Gastroesophageal sphincter (tissue), 4 donors: Measurements from ENCODE around the gene ADD2. TPM values are rescaled to one million over a fixed set of nuclear protein-coding genes. Genes with fewer than 3 reads are reported as not detected.

ENCODE experiments used
- ATAC-seq: fragments of 150-250 bp; one replicate; pipeline ENCODE4 v1.9.1; 2016; ENCODE audit warnings: mild to moderate bottlenecking, moderate library complexity
- H3K27ac ChIP-seq, 4 donors: fragments of 200-600 bp; sonication (generic) in 3 of 4; 1 replicate in 3 of 4; 2 replicates in 1 of 4; pipeline ENCODE4 v1.5.1; 2016 to 2019
- H3K27me3 ChIP-seq: fragments of 200-600 bp; sonication (generic); one replicate; pipeline ENCODE4 v1.5.1; 2019
- H3K36me3 ChIP-seq, 2 donors: fragments of 200-600 bp; sonication (generic); one replicate each; pipeline ENCODE4 v1.5.1; 2019; ENCODE audit warnings: control low read depth in 1 of 2
- H3K4me1 ChIP-seq, 3 donors: fragments of 200-600 bp; sonication (generic); 1 replicate in 2 of 3; 2 replicates in 1 of 3; pipeline ENCODE4 v1.5.1; 2016 to 2019; ENCODE audit warnings: control low read depth in 2 of 3
- H3K4me3 ChIP-seq, 2 donors: fragments of 200-600 bp; sonication (generic); one replicate each; pipeline ENCODE4 v1.5.1; 2019; ENCODE audit warnings: mild to moderate bottlenecking in 1 of 2, moderate library complexity in 1 of 2
- H3K9me3 ChIP-seq, 3 donors: fragments of 200-600 bp; sonication (generic); one replicate each; pipeline ENCODE4 v1.5.1; 2017 to 2019; ENCODE audit warnings: control low read depth in 2 of 3
- CTCF ChIP-seq, 4 experiments: fragments of 200-600 bp in 2 of 4; fragments of 450-650 bp in 2 of 4; sonication (generic) in 1 of 4; IDR thresholded peaks; one replicate each; pipeline ENCODE4 v1.5.1; 2017 to 2019; ENCODE audit warnings: antibody characterized with exemption in 4 of 4, mild to moderate bottlenecking in 2 of 4, moderate library complexity in 2 of 4
- EP300 ChIP-seq: sonication (generic); formaldehyde crosslinking; IDR thresholded peaks from one replicate; pipeline ENCODE4 v1.6.1; 2017; ENCODE audit warnings: antibody characterized with exemption, mild to moderate bottlenecking
- POLR2A ChIP-seq, 2 donors: fragments of 450-650 bp; IDR thresholded peaks; one replicate each; pipeline ENCODE4 v1.6.1; 2017; ENCODE audit warnings: antibody characterized with exemption in 2 of 2, mild to moderate bottlenecking in 2 of 2, moderate library complexity in 1 of 2
- POLR2AphosphoS5 ChIP-seq: sonication (generic); formaldehyde crosslinking; IDR thresholded peaks from one replicate; pipeline ENCODE4 v1.6.1; 2017; ENCODE audit warnings: antibody characterized with exemption
- WGBS, 2 donors: methylation state at CpG; one replicate each; pipeline ENCODE4 v1.1.5; 2018; ENCODE audit warnings: low coverage in 1 of 2; 5-methylcytosine and 5-hydroxymethylcytosine counted together
- total RNA-seq, 4 donors: library from RNA; depleted of rRNA; stranded (reverse); fragments of >200 nt; gene quantifications; one replicate each; pipeline ENCODE4 v1.1.0, GENCODE V29; 2016

Gene ADD2
- total RNA-seq, 4 donors from 2014 or later, result 2.4 to 7.8 (median 3.6) TPM

- H3K36me3 ChIP-seq, result no peaks in the 10 kb centered on the region
- TF ChIP-seq CTCF (IDR thresholded peaks at IDR 0.05) (peak; percentile 54 to 84 (median 64)), EP300 (no peak)
- WGBS, 2 donors, result 3 to 5% methylated on average over 9 of the region's 9 CpGs
- no peaks in the 10 kb centered on the region for H3K4me1 ChIP-seq
- peaks cover 33% of the 10 kb centered on the region for H3K27me3 ChIP-seq
- H3K4me3 ChIP-seq, result no peak overlapping the region
- peaks cover 0 to 15% (median 0%) of the 10 kb centered on the region in 3 donors for H3K9me3 ChIP-seq
- H3K27ac ChIP-seq, result no peak overlapping the region
- ATAC-seq, result no peak
Observed at GRCh38 chr2:70647873-70648481, 120.0 kb downstream of the ADD2 start.

GRCh38 chr2:70646420-70646818, 121.6 kb downstream of the ADD2 start:
- 39% methylated on average over 2 of the region's 5 CpGs; no CpG with 5 or more reads in 1 of the 2 donors for WGBS, 2 donors
- no peak for ATAC-seq
- TF ChIP-seq EP300, result no peak
- TF ChIP-seq POLR2AphosphoS5, result no peak

GRCh38 chr2:70645733-70646419, 122.1 kb downstream of the ADD2 start:
- WGBS, 2 donors, result 31 to 44% methylated on average over 3 to 9 of the region's 10 CpGs
- H3K36me3 ChIP-seq, result no peaks in the 10 kb centered on the region
- no peaks in the 10 kb centered on the region for H3K9me3 ChIP-seq
- H3K4me3 ChIP-seq, result no peak overlapping the region
- peaks cover 43% of the 10 kb centered on the region for H3K27me3 ChIP-seq
- TF ChIP-seq POLR2A (IDR thresholded peaks at IDR 0.05), result no peak
- no peak for TF ChIP-seq POLR2AphosphoS5
- TF ChIP-seq CTCF (IDR thresholded peaks at IDR 0.05), result no peak
- no peak for TF ChIP-seq EP300
- no peak overlapping the region for H3K27ac ChIP-seq
- no peak for ATAC-seq
- no peaks in the 10 kb centered on the region for H3K4me1 ChIP-seq

More at GRCh38 chr2:70646420-70646818, 121.6 kb downstream of the ADD2 start:
- peaks cover 37% of the 10 kb centered on the region for H3K27me3 ChIP-seq
- peaks cover 0 to 2% (median 0%) of the 10 kb centered on the region in 3 donors for H3K9me3 ChIP-seq
- no peaks in the 10 kb centered on the region for H3K4me1 ChIP-seq
- no peaks in the 10 kb centered on the region for H3K36me3 ChIP-seq
- no peak overlapping the region for H3K27ac ChIP-seq
- no peak overlapping the region for H3K4me3 ChIP-seq

- 32 to 37% methylated on average over 8 of the region's 12 CpGs for WGBS, 2 donors
- Histone ChIP-seq H3K36me3 (no peaks in the 10 kb centered on the region), H3K27ac (no peak overlapping the region), H3K9me3 (no peaks in the 10 kb centered on the region), H3K4me1 (no peaks in the 10 kb centered on the region), H3K27me3 (peaks cover 59% of the 10 kb centered on the region), H3K4me3 (no peak overlapping the region)
- ATAC-seq, result no peak
- TF ChIP-seq POLR2AphosphoS5, result no peak
- no peak for TF ChIP-seq CTCF (IDR thresholded peaks at IDR 0.05)
- TF ChIP-seq EP300, result no peak
- TF ChIP-seq POLR2A (IDR thresholded peaks at IDR 0.05), result no peak
Observed at GRCh38 chr2:70643715-70644114, 124.3 kb downstream of the ADD2 start.

GRCh38 chr2:70641263-70641784, 126.7 kb downstream of the ADD2 start:
- no peaks in the 10 kb centered on the region for H3K36me3 ChIP-seq
- no peaks in the 10 kb centered on the region for H3K4me1 ChIP-seq
- TF ChIP-seq POLR2AphosphoS5 (no peak), EP300 (no peak), POLR2A (IDR thresholded peaks at IDR 0.05) (no peak), CTCF (IDR thresholded peaks at IDR 0.05) (no peak)
- H3K27me3 ChIP-seq, result peaks cover 49% of the 10 kb centered on the region
- no peaks in the 10 kb centered on the region for H3K9me3 ChIP-seq
- 49 to 60% methylated on average over 1 to 7 of the region's 7 CpGs for WGBS, 2 donors
- H3K4me3 ChIP-seq, result no peak overlapping the region
- ATAC-seq, result no peak
- H3K27ac ChIP-seq, result no peak overlapping the region
